ENCODE results near the gene MSRB3.

DNA sequence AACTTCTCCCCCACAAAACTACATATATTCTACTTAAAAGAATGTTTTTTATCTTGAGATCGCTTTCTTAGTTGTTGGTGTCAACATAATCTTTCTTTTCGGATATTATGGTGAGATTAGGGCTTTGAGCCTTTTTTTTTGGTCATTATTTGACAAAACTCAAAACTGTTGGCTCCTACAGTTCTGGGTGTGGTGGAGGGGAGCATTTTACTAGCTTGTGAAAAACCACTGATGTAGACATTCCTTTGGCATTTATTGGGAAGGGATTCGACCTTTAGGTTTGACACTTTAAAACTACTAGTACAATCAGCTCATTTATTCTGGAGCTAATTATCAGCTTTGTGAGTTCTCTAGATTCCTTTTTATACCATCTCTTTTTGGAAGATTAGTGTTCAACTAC lies 24.4 kb downstream of the MSRB3 start:
- TF ChIP-seq POLR2AphosphoS5 (IDR thresholded peaks at IDR 0.05; ENCODE audit: low read depth, low read length), result no peak
- TF ChIP-seq, protein P1, sequence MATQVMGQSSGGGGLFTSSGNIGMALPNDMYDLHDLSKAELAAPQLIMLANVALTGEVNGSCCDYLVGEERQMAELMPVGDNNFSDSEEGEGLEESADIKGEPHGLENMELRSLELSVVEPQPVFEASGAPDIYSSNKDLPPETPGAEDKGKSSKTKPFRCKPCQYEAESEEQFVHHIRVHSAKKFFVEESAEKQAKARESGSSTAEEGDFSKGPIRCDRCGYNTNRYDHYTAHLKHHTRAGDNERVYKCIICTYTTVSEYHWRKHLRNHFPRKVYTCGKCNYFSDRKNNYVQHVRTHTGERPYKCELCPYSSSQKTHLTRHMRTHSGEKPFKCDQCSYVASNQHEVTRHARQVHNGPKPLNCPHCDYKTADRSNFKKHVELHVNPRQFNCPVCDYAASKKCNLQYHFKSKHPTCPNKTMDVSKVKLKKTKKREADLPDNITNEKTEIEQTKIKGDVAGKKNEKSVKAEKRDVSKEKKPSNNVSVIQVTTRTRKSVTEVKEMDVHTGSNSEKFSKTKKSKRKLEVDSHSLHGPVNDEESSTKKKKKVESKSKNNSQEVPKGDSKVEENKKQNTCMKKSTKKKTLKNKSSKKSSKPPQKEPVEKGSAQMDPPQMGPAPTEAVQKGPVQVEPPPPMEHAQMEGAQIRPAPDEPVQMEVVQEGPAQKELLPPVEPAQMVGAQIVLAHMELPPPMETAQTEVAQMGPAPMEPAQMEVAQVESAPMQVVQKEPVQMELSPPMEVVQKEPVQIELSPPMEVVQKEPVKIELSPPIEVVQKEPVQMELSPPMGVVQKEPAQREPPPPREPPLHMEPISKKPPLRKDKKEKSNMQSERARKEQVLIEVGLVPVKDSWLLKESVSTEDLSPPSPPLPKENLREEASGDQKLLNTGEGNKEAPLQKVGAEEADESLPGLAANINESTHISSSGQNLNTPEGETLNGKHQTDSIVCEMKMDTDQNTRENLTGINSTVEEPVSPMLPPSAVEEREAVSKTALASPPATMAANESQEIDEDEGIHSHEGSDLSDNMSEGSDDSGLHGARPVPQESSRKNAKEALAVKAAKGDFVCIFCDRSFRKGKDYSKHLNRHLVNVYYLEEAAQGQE (IDR thresholded peaks at IDR 0.05; ENCODE audit: insufficient read depth in 1 of 2, low read depth in 2 of 2, low read length in 2 of 2), result no peak
